Fibroblast of villous mesenchyme (primary cell): ENCODE data around the gene FREM2. TPM values are rescaled to one million over a fixed set of nuclear protein-coding genes. Genes with fewer than 3 reads are reported as not detected.
A peak's percentile ranks its signal among the peaks of the same experiment; 100 is the strongest.

Experiments
- DNase-seq: peaks from one replicate; pipeline ENCODE4 v3.0.0-alpha.2; 2010; ENCODE audit warnings: low read depth
- H3K4me3 ChIP-seq: 2 replicates; pipeline ENCODE4 v1.5.1; 2011; ENCODE audit warnings: low read depth, mild to moderate bottlenecking, low read length
- CTCF ChIP-seq: IDR thresholded peaks from 2 replicates; pipeline ENCODE4 v1.5.1; 2012; ENCODE audit warnings: low read depth, mild to moderate bottlenecking, low read length; ENCODE audit not compliant: insufficient read depth
- total RNA-seq: library from RNA; depleted of rRNA; stranded (reverse); fragments of >200 nt; gene quantifications from 2 replicates; pipeline ENCODE4 v1.2.3, GENCODE V29; 2012

Gene FREM2
- total RNA-seq, 1 donor, result not detected

GRCh38 chr13:38755793-38756192, 68.9 kb downstream of the FREM2 start:
- H3K4me3 ChIP-seq, result no peak overlapping the region
- TF ChIP-seq CTCF, result no peak
- DNase-seq, result no peak

GRCh38 chr13:38758277-38758676, 71.4 kb downstream of the FREM2 start:
- H3K4me3 ChIP-seq, result no peak overlapping the region
- no peak for TF ChIP-seq CTCF
- DNase-seq, result no peak

- no peak overlapping the region for H3K4me3 ChIP-seq
- DNase-seq, result no peak
- TF ChIP-seq CTCF, result no peak
Measured at GRCh38 chr13:38759390-38759789, 72.5 kb downstream of the FREM2 start.

GRCh38 chr13:38763446-38764381, 76.8 kb downstream of the FREM2 start:
- peak; percentile 59 for TF ChIP-seq CTCF
- no peak overlapping the region for H3K4me3 ChIP-seq
- DNase-seq, result peak; percentile 36

- no peak for DNase-seq
- H3K4me3 ChIP-seq, result no peak overlapping the region
- no peak for TF ChIP-seq CTCF
Measured at GRCh38 chr13:38766799-38767198, 79.9 kb downstream of the FREM2 start.

GRCh38 chr13:38767506-38768265, 80.8 kb downstream of the FREM2 start:
- TF ChIP-seq CTCF, result no peak
- no peak overlapping the region for H3K4me3 ChIP-seq
- DNase-seq, result no peak
